ENCODE data around the gene METTL26.

DNA sequence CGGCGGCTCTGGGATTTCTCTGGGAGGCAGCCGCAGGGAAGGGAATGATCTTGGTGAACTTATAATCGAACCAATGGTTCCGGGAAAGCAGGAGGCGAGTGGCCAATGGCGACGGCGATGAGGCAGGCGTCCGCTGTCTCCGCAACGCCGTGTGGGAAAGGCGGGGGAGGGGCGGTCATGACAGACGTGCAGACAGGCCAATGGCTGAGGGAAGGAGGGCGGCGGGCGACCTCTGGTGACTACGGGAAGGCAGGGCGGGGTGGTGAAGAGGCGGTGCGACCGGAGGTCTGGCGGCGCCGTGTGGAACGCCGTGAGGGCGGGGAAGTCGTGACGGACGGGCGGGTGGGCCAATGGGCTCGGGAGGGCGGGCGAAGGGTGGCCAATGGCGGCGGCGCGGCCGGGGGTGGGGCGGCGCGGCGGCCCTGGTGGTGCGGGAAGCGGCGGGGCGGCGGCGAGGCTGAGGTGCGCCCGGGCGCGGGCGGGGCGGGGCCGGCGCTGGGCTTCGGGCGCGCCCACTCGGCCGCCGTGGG is 46.4 kb downstream of the METTL26 start, which contains the start of gene RAB40C:
- TF ChIP-seq, protein P1, sequence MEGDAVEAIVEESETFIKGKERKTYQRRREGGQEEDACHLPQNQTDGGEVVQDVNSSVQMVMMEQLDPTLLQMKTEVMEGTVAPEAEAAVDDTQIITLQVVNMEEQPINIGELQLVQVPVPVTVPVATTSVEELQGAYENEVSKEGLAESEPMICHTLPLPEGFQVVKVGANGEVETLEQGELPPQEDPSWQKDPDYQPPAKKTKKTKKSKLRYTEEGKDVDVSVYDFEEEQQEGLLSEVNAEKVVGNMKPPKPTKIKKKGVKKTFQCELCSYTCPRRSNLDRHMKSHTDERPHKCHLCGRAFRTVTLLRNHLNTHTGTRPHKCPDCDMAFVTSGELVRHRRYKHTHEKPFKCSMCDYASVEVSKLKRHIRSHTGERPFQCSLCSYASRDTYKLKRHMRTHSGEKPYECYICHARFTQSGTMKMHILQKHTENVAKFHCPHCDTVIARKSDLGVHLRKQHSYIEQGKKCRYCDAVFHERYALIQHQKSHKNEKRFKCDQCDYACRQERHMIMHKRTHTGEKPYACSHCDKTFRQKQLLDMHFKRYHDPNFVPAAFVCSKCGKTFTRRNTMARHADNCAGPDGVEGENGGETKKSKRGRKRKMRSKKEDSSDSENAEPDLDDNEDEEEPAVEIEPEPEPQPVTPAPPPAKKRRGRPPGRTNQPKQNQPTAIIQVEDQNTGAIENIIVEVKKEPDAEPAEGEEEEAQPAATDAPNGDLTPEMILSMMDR (IDR thresholded peaks at IDR 0.05): peak in 1 of 7 experiments; percentile 29
- TF ChIP-seq POLR2A (IDR thresholded peaks at IDR 0.05): no peak
- no peak for TF ChIP-seq EP300 (IDR thresholded peaks at IDR 0.05)
- peak in 1 of 3 donors; percentile 44 for TF ChIP-seq POLR2AphosphoS5 (IDR thresholded peaks at IDR 0.05)

All from stomach (tissue), 4 donors.